Measurements from ENCODE around the gene VANGL2. TPM values are rescaled to one million over a fixed set of nuclear protein-coding genes. Genes with fewer than 3 reads are reported as not detected.

Gene VANGL2
- total RNA-seq, 1 experiment from 2014 or later = 3.4 TPM

DNA sequence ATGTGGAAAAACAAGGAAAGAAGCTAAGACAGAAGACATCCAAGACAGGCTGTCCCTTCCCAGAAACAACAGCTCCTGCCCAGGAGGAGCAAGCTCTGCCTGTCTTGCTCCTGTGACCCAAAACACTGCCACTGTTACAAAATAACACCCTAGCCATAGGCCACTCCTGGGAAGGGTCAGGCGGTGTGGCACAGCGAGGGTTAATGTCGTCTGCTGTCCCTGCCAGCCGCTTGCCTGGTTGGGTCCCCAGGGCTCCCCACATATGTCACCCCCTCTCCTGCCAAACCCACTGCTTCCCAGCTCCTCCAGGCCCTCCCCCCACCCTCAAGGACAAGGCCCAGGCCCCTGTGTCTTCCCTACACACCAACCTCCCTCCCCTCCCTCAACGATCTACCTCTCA, 37.4 kb upstream of the VANGL2 start:
- CTCF ChIA-PET = interaction anchor here (1.1 kb wide), 1 partner anchor 14 kb away, joined by 3 read pairs; no protein-coding TSS in a partner anchor
- POLR2A ChIA-PET = no interaction called here

DNA sequence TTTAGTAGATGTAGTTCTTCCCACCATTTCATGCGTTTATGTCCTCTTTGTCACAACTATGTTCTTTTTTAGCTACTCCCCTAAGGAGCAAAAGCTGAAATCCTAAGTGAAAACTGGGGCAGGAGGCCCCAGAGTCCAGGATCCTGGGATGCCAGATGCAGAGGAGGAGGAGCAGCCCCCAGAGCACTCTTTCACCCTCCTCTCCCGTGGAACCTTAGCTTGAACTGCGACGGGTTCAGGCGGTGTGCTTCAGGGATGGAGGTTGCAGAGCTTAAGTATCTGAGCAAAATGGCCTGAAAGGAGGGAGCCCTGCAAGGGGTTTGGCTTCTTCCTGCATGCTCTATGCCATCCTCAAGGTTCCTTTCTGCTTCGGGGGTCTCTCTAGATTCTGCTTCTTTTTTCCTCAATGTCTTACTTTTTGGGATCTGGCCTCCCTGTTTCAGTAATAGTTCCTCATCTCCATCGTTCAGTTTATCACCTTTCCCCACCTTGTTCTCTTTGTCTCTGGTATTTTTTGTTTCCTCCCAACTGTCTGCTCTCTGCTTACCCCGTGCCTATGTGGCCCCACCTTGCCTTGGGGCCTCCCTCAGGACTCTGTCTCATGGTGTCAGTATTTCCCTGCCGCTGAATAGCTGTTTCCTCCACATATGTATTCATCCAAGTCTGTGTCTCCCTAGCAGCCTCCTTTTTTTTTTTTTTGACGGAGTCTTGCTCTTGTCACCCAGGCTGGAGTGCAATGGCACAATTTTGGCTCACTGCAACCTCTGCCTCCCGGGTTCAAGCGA, 36.2 kb upstream of the VANGL2 start:
- Mint-ChIP-seq H3K4me3 (ENCODE audit: unreplicated experiment) (no peak overlapping the region), H3K4me1 (ENCODE audit: low read depth, unreplicated experiment) (peaks cover 10% of the 10 kb centered on the region), H3K9me3 (ENCODE audit: unreplicated experiment) (no peaks in the 10 kb centered on the region), H3K27ac (ENCODE audit: unreplicated experiment) (no peak overlapping the region), H3K27me3 (ENCODE audit: insufficient read depth, unreplicated experiment) (peaks cover 4% of the 10 kb centered on the region), H3K36me3 (ENCODE audit: insufficient read depth, unreplicated experiment) (peaks cover 12% of the 10 kb centered on the region)
- CTCF ChIA-PET = interaction anchor here (1.0 to 1.4 kb wide), 2 partner anchors 9 to 12 kb away, joined by 5 to 7 read pairs; no protein-coding TSS in a partner anchor
- BruUV-seq (replicated peaks) = no TSS peak
- Histone ChIP-seq H3K36me3 (ENCODE audit: control insufficient read depth, insufficient read depth, low read length) (no peaks in the 10 kb centered on the region), H3K27me3 (replicated peaks; ENCODE audit: control insufficient read depth, insufficient read depth, low read length) (no peaks in the 10 kb centered on the region), H3K4me1 (peaks cover 5% of the 10 kb centered on the region; the same call in 1 of the 2 replicates), H3K9me3 (no peaks in the 10 kb centered on the region), H3K4me3 (ENCODE audit: low read depth, low read length) (no peak overlapping the region)
- TF ChIP-seq, protein P1, sequence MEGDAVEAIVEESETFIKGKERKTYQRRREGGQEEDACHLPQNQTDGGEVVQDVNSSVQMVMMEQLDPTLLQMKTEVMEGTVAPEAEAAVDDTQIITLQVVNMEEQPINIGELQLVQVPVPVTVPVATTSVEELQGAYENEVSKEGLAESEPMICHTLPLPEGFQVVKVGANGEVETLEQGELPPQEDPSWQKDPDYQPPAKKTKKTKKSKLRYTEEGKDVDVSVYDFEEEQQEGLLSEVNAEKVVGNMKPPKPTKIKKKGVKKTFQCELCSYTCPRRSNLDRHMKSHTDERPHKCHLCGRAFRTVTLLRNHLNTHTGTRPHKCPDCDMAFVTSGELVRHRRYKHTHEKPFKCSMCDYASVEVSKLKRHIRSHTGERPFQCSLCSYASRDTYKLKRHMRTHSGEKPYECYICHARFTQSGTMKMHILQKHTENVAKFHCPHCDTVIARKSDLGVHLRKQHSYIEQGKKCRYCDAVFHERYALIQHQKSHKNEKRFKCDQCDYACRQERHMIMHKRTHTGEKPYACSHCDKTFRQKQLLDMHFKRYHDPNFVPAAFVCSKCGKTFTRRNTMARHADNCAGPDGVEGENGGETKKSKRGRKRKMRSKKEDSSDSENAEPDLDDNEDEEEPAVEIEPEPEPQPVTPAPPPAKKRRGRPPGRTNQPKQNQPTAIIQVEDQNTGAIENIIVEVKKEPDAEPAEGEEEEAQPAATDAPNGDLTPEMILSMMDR (IDR thresholded peaks at IDR 0.05; ENCODE audit: insufficient read depth in 1 of 2, low read depth in 1 of 2, low read length in 1 of 2, severe bottlenecking in 1 of 2, unreplicated experiment in 1 of 2) = no peak
- intact Hi-C loops (cut with micrococcal nuclease; ENCODE audit: unreplicated experiment) = no loop called here
- POLR2A ChIA-PET = no interaction called here
- DNase-seq = no peak

More for the DNA sequence above, 37.4 kb upstream of the VANGL2 start:
- peaks cover 21% of the 10 kb centered on the region for H3K36me3 Mint-ChIP-seq (ENCODE audit: insufficient read depth, unreplicated experiment)
- DNase-seq = no peak
- peaks cover 5% of the 10 kb centered on the region; the same call in 1 of the 2 replicates for H3K4me1 ChIP-seq
- H3K4me3 Mint-ChIP-seq (ENCODE audit: unreplicated experiment) = no peak overlapping the region
- no peaks in the 10 kb centered on the region for H3K36me3 ChIP-seq (ENCODE audit: control insufficient read depth, insufficient read depth, low read length)
- TF ChIP-seq, protein P1 (IDR thresholded peaks at IDR 0.05; ENCODE audit: insufficient read depth in 1 of 2, low read depth in 1 of 2, low read length in 1 of 2, severe bottlenecking in 1 of 2, unreplicated experiment in 1 of 2) = no peak
- no peaks in the 10 kb centered on the region for H3K9me3 Mint-ChIP-seq (ENCODE audit: unreplicated experiment)
- H3K4me1 Mint-ChIP-seq (ENCODE audit: low read depth, unreplicated experiment) = peaks cover 10% of the 10 kb centered on the region
- peaks cover 4% of the 10 kb centered on the region for H3K27me3 Mint-ChIP-seq (ENCODE audit: insufficient read depth, unreplicated experiment)
- BruUV-seq (replicated peaks) = no TSS peak
- no peaks in the 10 kb centered on the region for H3K27me3 ChIP-seq (replicated peaks; ENCODE audit: control insufficient read depth, insufficient read depth, low read length)
- peak overlapping the region; percentile 88 for H3K27ac Mint-ChIP-seq (ENCODE audit: unreplicated experiment)
- intact Hi-C loops (cut with micrococcal nuclease; ENCODE audit: unreplicated experiment) = no loop called here
- no peak overlapping the region for H3K4me3 ChIP-seq (ENCODE audit: low read depth, low read length)
- no peaks in the 10 kb centered on the region for H3K9me3 ChIP-seq

DNA sequence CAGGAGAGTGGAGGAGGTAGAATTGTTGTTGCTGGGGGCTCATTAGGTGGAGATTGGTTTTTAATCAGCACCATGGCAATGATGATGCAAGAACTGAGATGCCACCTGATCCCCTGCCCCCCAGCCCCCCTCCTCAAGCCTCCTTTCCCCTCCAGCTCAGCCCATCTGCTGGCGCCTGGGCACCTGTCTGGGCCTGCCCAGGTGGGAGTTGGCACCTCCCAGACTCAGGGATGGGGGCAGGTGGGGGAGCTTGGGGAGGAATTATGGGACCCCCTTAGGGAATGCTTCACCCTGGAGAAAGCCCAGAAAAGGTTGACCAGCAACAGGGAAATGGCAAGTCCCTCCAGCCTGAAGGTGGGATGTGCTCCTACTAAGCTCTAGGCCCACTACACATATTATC, 35.0 kb upstream of the VANGL2 start:
- H3K4me1 Mint-ChIP-seq (ENCODE audit: low read depth, unreplicated experiment) = peaks cover 10% of the 10 kb centered on the region
- H3K36me3 Mint-ChIP-seq (ENCODE audit: insufficient read depth, unreplicated experiment) = peaks cover 12% of the 10 kb centered on the region
- Histone ChIP-seq H3K4me3 (ENCODE audit: low read depth, low read length) (no peak overlapping the region), H3K27me3 (replicated peaks; ENCODE audit: control insufficient read depth, insufficient read depth, low read length) (no peaks in the 10 kb centered on the region), H3K9me3 (no peaks in the 10 kb centered on the region), H3K4me1 (peaks cover 5% of the 10 kb centered on the region; the same call in 1 of the 2 replicates), H3K36me3 (ENCODE audit: control insufficient read depth, insufficient read depth, low read length) (no peaks in the 10 kb centered on the region)
- no TSS peak for BruUV-seq (replicated peaks)
- ChIA-PET POLR2A (no interaction called here), CTCF (interaction anchor here (1.0 kb wide), 1 partner anchor 11 kb away, joined by 5 read pairs; no protein-coding TSS in a partner anchor)
- no peak overlapping the region for H3K4me3 Mint-ChIP-seq (ENCODE audit: unreplicated experiment)
- H3K9me3 Mint-ChIP-seq (ENCODE audit: unreplicated experiment) = no peaks in the 10 kb centered on the region
- TF ChIP-seq, protein P1 (IDR thresholded peaks at IDR 0.05; ENCODE audit: insufficient read depth in 1 of 2, low read depth in 1 of 2, low read length in 1 of 2, severe bottlenecking in 1 of 2, unreplicated experiment in 1 of 2) = no peak
- intact Hi-C loops (cut with micrococcal nuclease; ENCODE audit: unreplicated experiment) = no loop called here
- peaks cover 7% of the 10 kb centered on the region for H3K27me3 Mint-ChIP-seq (ENCODE audit: insufficient read depth, unreplicated experiment)
- H3K27ac Mint-ChIP-seq (ENCODE audit: unreplicated experiment) = no peak overlapping the region
- DNase-seq = no peak

Measured in Caco-2 (cell line).